Measurements from ENCODE around the gene SPATA6.

SPATA6 gene

DNA sequence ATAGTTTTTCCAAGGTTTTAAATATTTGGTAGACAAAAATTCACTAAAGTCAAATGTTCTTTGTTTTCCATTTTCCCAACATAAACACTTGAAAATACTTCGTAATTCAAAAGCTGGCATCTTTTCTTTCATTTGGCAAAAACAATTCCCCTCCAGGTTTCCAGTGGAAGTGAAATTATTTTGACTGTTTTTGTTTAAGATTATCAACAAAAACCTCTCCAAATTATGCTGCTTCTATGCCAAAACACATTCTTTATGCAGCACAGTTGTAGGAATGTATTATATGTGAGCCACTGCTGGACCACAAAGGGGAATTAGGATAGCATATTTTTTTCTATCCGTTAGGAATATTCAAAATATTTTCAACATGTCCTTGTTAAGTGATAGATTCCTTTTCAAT lies 205.4 kb downstream of the SPATA6 start:
- WGBS (ENCODE audit: insufficient coverage): no CpG with 5 or more reads among the region's 2 CpGs
- ChIA-PET CTCF (no interaction called here), POLR2A (no interaction called here)
- no peaks in the 10 kb centered on the region for H3K27me3 ChIP-seq (replicated peaks in 2 of 5; ENCODE audit: control insufficient read depth in 4 of 5, insufficient read depth in 5 of 5, low read length in 4 of 5)
- H3K4me3 ChIP-seq (ENCODE audit: control insufficient read depth in 1 of 7, extremely low read depth in 1 of 7, insufficient read depth in 4 of 7, low read depth in 2 of 7, low read length in 6 of 7): no peak overlapping the region
- H3K9me3 ChIP-seq (ENCODE audit: control extremely low read depth in 1 of 5, control insufficient read depth in 4 of 5, insufficient read depth in 2 of 5, low read depth in 1 of 5, low read length in 4 of 5): peaks cover 0 to 7% (median 0%) of the 10 kb centered on the region in 5 experiments
- no peaks in the 10 kb centered on the region for H3K36me3 ChIP-seq (ENCODE audit: control insufficient read depth in 4 of 4, insufficient read depth in 4 of 4, low read length in 3 of 4)
- DNase-seq: no peak
- H3K4me1 ChIP-seq (ENCODE audit: control extremely low read depth in 1 of 4, control insufficient read depth in 4 of 4, insufficient read depth in 4 of 4, low read length in 3 of 4): no peaks in the 10 kb centered on the region
- H3K27ac ChIP-seq (ENCODE audit: insufficient read depth in 1 of 2, low read depth in 1 of 2, low read length in 2 of 2, poor library complexity in 1 of 2, severe bottlenecking in 2 of 2): no peak overlapping the region

GRCh38 chr1:48263041-48263440 lies 209.0 kb downstream of the SPATA6 start:
- H3K9me3 ChIP-seq (ENCODE audit: control extremely low read depth in 1 of 5, control insufficient read depth in 4 of 5, insufficient read depth in 2 of 5, low read depth in 1 of 5, low read length in 4 of 5): peaks cover 0 to 7% (median 0%) of the 10 kb centered on the region in 5 experiments
- H3K36me3 ChIP-seq (ENCODE audit: control insufficient read depth in 4 of 4, insufficient read depth in 4 of 4, low read length in 3 of 4): no peaks in the 10 kb centered on the region
- ChIA-PET POLR2A (no interaction called here), CTCF (no interaction called here)
- H3K27ac ChIP-seq (ENCODE audit: insufficient read depth in 1 of 2, low read depth in 1 of 2, low read length in 2 of 2, poor library complexity in 1 of 2, severe bottlenecking in 2 of 2): no peak overlapping the region
- no CpG with 5 or more reads among the region's 1 CpG for WGBS (ENCODE audit: insufficient coverage)
- no peaks in the 10 kb centered on the region for H3K4me1 ChIP-seq (ENCODE audit: control extremely low read depth in 1 of 4, control insufficient read depth in 4 of 4, insufficient read depth in 4 of 4, low read length in 3 of 4)
- H3K27me3 ChIP-seq (replicated peaks in 2 of 5; ENCODE audit: control insufficient read depth in 4 of 5, insufficient read depth in 5 of 5, low read length in 4 of 5): no peaks in the 10 kb centered on the region
- no peak for DNase-seq
- no peak overlapping the region for H3K4me3 ChIP-seq (ENCODE audit: control insufficient read depth in 1 of 7, extremely low read depth in 1 of 7, insufficient read depth in 4 of 7, low read depth in 2 of 7, low read length in 6 of 7)

DNA sequence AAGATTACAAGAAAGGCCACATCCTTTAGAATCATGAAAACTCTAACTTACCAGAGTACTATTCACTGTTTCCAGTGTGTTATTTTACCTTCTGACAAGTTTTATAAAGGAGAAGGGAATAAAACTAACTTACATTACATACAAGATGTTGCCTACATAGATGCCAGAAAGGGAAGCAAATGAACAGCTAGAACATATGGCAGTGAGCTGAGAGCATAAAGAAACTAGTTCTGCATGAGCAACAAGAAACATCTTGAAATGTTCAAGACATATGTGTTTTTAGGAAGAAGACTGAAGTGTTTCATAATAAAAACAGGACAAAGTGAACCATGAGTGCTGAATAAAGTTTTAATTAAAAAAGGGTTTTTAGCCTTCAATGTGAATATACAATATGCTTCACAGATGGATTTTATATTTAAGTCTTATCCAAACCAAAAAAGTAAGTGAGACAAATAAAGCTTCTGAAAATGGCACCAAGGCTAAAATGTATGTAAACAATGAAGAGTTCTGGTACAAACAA lies 210.1 kb downstream of the SPATA6 start:
- no peak for DNase-seq
- ChIA-PET POLR2A (no interaction called here), CTCF (no interaction called here)
- Histone ChIP-seq H3K9me3 (ENCODE audit: control extremely low read depth in 1 of 5, control insufficient read depth in 4 of 5, insufficient read depth in 2 of 5, low read depth in 1 of 5, low read length in 4 of 5) (peaks cover 0 to under 1% (median 0%) of the 10 kb centered on the region in 5 experiments), H3K4me3 (ENCODE audit: control insufficient read depth in 1 of 7, extremely low read depth in 1 of 7, insufficient read depth in 4 of 7, low read depth in 2 of 7, low read length in 6 of 7) (no peak overlapping the region), H3K27ac (ENCODE audit: insufficient read depth in 1 of 2, low read depth in 1 of 2, low read length in 2 of 2, poor library complexity in 1 of 2, severe bottlenecking in 2 of 2) (no peak overlapping the region), H3K36me3 (ENCODE audit: control insufficient read depth in 4 of 4, insufficient read depth in 4 of 4, low read length in 3 of 4) (no peaks in the 10 kb centered on the region), H3K27me3 (replicated peaks in 2 of 5; ENCODE audit: control insufficient read depth in 4 of 5, insufficient read depth in 5 of 5, low read length in 4 of 5) (no peaks in the 10 kb centered on the region), H3K4me1 (ENCODE audit: control extremely low read depth in 1 of 4, control insufficient read depth in 4 of 4, insufficient read depth in 4 of 4, low read length in 3 of 4) (no peaks in the 10 kb centered on the region)

GRCh38 chr1:48258106-48258505 lies 213.9 kb downstream of the SPATA6 start:
- ChIA-PET CTCF (interaction anchor here (1.5 kb wide), 1 partner anchor 23 kb away, joined by 4 read pairs; no protein-coding TSS in a partner anchor), POLR2A (no interaction called here)
- H3K4me3 ChIP-seq (ENCODE audit: control insufficient read depth in 1 of 7, extremely low read depth in 1 of 7, insufficient read depth in 4 of 7, low read depth in 2 of 7, low read length in 6 of 7): no peak overlapping the region
- no peaks in the 10 kb centered on the region for H3K27me3 ChIP-seq (replicated peaks in 2 of 5; ENCODE audit: control insufficient read depth in 4 of 5, insufficient read depth in 5 of 5, low read length in 4 of 5)
- WGBS (ENCODE audit: insufficient coverage): 100% methylated on average over 1 of the region's 1 CpG
- H3K27ac ChIP-seq (ENCODE audit: insufficient read depth in 1 of 2, low read depth in 1 of 2, low read length in 2 of 2, poor library complexity in 1 of 2, severe bottlenecking in 2 of 2): no peak overlapping the region
- no peak for DNase-seq
- no peaks in the 10 kb centered on the region for H3K36me3 ChIP-seq (ENCODE audit: control insufficient read depth in 4 of 4, insufficient read depth in 4 of 4, low read length in 3 of 4)
- H3K4me1 ChIP-seq (ENCODE audit: control extremely low read depth in 1 of 4, control insufficient read depth in 4 of 4, insufficient read depth in 4 of 4, low read length in 3 of 4): no peaks in the 10 kb centered on the region
- H3K9me3 ChIP-seq (ENCODE audit: control extremely low read depth in 1 of 5, control insufficient read depth in 4 of 5, insufficient read depth in 2 of 5, low read depth in 1 of 5, low read length in 4 of 5): no peaks in the 10 kb centered on the region

GRCh38 chr1:48254254-48254653 lies 217.8 kb downstream of the SPATA6 start:
- Histone ChIP-seq H3K27ac (ENCODE audit: insufficient read depth in 1 of 2, low read depth in 1 of 2, low read length in 2 of 2, poor library complexity in 1 of 2, severe bottlenecking in 2 of 2) (no peak overlapping the region), H3K36me3 (ENCODE audit: control insufficient read depth in 4 of 4, insufficient read depth in 4 of 4, low read length in 3 of 4) (no peaks in the 10 kb centered on the region), H3K4me3 (ENCODE audit: control insufficient read depth in 1 of 7, extremely low read depth in 1 of 7, insufficient read depth in 4 of 7, low read depth in 2 of 7, low read length in 6 of 7) (no peak overlapping the region), H3K27me3 (replicated peaks in 2 of 5; ENCODE audit: control insufficient read depth in 4 of 5, insufficient read depth in 5 of 5, low read length in 4 of 5) (no peaks in the 10 kb centered on the region), H3K9me3 (ENCODE audit: control extremely low read depth in 1 of 5, control insufficient read depth in 4 of 5, insufficient read depth in 2 of 5, low read depth in 1 of 5, low read length in 4 of 5) (no peaks in the 10 kb centered on the region), H3K4me1 (ENCODE audit: control extremely low read depth in 1 of 4, control insufficient read depth in 4 of 4, insufficient read depth in 4 of 4, low read length in 3 of 4) (peaks cover 0 to 11% (median 0%) of the 10 kb centered on the region in 4 experiments)
- ChIA-PET POLR2A (no interaction called here), CTCF (interaction anchor here (1.4 to 1.8 kb wide), 2 partner anchors 16 to 18 kb away, joined by 4 to 5 read pairs; no protein-coding TSS in a partner anchor)
- no peak for DNase-seq
- WGBS (ENCODE audit: insufficient coverage): 100% methylated on average over 1 of the region's 1 CpG

- DNase-seq: no peak
- H3K9me3 ChIP-seq (ENCODE audit: control extremely low read depth in 1 of 5, control insufficient read depth in 4 of 5, insufficient read depth in 2 of 5, low read depth in 1 of 5, low read length in 4 of 5): peaks cover 0 to 2% (median 0%) of the 10 kb centered on the region in 5 experiments
- WGBS (ENCODE audit: insufficient coverage): 86% methylated on average over 1 of the region's 3 CpGs
- no peak overlapping the region for H3K27ac ChIP-seq (ENCODE audit: insufficient read depth in 1 of 2, low read depth in 1 of 2, low read length in 2 of 2, poor library complexity in 1 of 2, severe bottlenecking in 2 of 2)
- ChIA-PET POLR2A (no interaction called here), CTCF (no interaction called here)
- H3K4me1 ChIP-seq (ENCODE audit: control extremely low read depth in 1 of 4, control insufficient read depth in 4 of 4, insufficient read depth in 4 of 4, low read length in 3 of 4): peaks cover 0 to 11% (median 0%) of the 10 kb centered on the region in 4 experiments
- H3K36me3 ChIP-seq (ENCODE audit: control insufficient read depth in 4 of 4, insufficient read depth in 4 of 4, low read length in 3 of 4): no peaks in the 10 kb centered on the region
- H3K4me3 ChIP-seq (ENCODE audit: control insufficient read depth in 1 of 7, extremely low read depth in 1 of 7, insufficient read depth in 4 of 7, low read depth in 2 of 7, low read length in 6 of 7): no peak overlapping the region
- H3K27me3 ChIP-seq (replicated peaks in 2 of 5; ENCODE audit: control insufficient read depth in 4 of 5, insufficient read depth in 5 of 5, low read length in 4 of 5): no peaks in the 10 kb centered on the region
Measured at GRCh38 chr1:48251821-48252220, 220.2 kb downstream of the SPATA6 start.

DNA sequence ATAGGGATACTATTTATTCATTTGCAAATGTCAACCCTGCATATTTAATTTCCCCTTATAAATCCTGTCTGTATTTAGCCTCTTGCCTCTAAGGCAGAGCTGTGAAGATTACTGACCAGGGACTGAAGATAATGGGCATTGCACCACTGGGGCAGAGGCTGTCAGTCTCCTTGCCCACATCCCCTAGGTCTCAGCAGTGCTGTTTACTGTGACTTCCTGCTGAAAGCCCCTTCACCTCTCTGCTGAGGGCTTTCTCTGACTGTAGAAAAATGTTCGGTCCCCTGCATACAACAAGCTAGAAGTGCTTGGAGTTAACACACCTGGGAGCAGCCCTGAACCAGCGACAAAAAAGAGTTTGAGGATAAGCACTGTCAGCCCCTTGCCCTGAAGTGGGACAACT lies 220.7 kb downstream of the SPATA6 start:
- POLR2A ChIA-PET: no interaction called here

More for the DNA sequence above, 220.7 kb downstream of the SPATA6 start:
- Histone ChIP-seq H3K36me3 (ENCODE audit: control insufficient read depth in 4 of 4, insufficient read depth in 4 of 4, low read length in 3 of 4) (no peaks in the 10 kb centered on the region), H3K27me3 (replicated peaks in 2 of 5; ENCODE audit: control insufficient read depth in 4 of 5, insufficient read depth in 5 of 5, low read length in 4 of 5) (no peaks in the 10 kb centered on the region), H3K9me3 (ENCODE audit: control extremely low read depth in 1 of 5, control insufficient read depth in 4 of 5, insufficient read depth in 2 of 5, low read depth in 1 of 5, low read length in 4 of 5) (peaks cover 0 to 2% (median 0%) of the 10 kb centered on the region in 5 experiments), H3K4me3 (ENCODE audit: control insufficient read depth in 1 of 7, extremely low read depth in 1 of 7, insufficient read depth in 4 of 7, low read depth in 2 of 7, low read length in 6 of 7) (no peak overlapping the region), H3K27ac (ENCODE audit: insufficient read depth in 1 of 2, low read depth in 1 of 2, low read length in 2 of 2, poor library complexity in 1 of 2, severe bottlenecking in 2 of 2) (no peak overlapping the region), H3K4me1 (ENCODE audit: control extremely low read depth in 1 of 4, control insufficient read depth in 4 of 4, insufficient read depth in 4 of 4, low read length in 3 of 4) (peaks cover 0 to 15% (median 0%) of the 10 kb centered on the region in 4 experiments)
- peak in 2 of 3 donors; percentile 12 to 13 for DNase-seq
- 95% methylated on average over 2 of the region's 2 CpGs for WGBS (ENCODE audit: insufficient coverage)
- CTCF ChIA-PET: no interaction called here
